GM12892 (cell line): Measurements from ENCODE around the gene LBR.

Experiments used
- DNase-seq: peaks from one replicate; pipeline ENCODE4 v3.0.0; 2011; ENCODE audit not compliant: insufficient read length
- FAIRE-seq: peaks from 2 replicates; lab custom pipeline; 2011; peaks lifted over from hg19 to GRCh38; lab: Jason Lieb, UNC
- POLR2A ChIP-seq: IDR thresholded peaks from 2 replicates; pipeline ENCODE4 v1.6.1; 2011; ENCODE audit warnings: low read depth, low read length, control low read depth
- POLR2AphosphoS5 ChIP-seq: IDR thresholded peaks from 2 replicates; pipeline ENCODE4 v1.6.1; 2011; ENCODE audit warnings: low read depth, low read length, control low read depth
- TAF1 ChIP-seq: IDR thresholded peaks from 2 replicates; pipeline ENCODE4 v1.6.1; 2011; ENCODE audit warnings: low read depth, mild to moderate bottlenecking, control low read depth, low read length, borderline replicate concordance

LBR gene

GRCh38 chr1:225461533-225462428, 33.9 kb upstream of the LBR start:
- DNase-seq (no peak), FAIRE-seq (no peak)

GRCh38 chr1:225460737-225461532, 33.1 kb upstream of the LBR start:
- FAIRE-seq = no peak
- TF ChIP-seq POLR2A (no peak), POLR2AphosphoS5 (no peak), TAF1 (no peak)

More at GRCh38 chr1:225461533-225462428, 33.9 kb upstream of the LBR start:
- no peak for TF ChIP-seq TAF1
- no peak for TF ChIP-seq POLR2A

GRCh38 chr1:225460021-225460736, 32.3 kb upstream of the LBR start:
- TF ChIP-seq POLR2A (no peak), POLR2AphosphoS5 (no peak), TAF1 (no peak)
- DNase-seq (no peak), FAIRE-seq (no peak)

More at GRCh38 chr1:225460737-225461532, 33.1 kb upstream of the LBR start:
- DNase-seq = no peak

- DNase-seq = no peak
- TF ChIP-seq TAF1 (no peak), POLR2AphosphoS5 (no peak), POLR2A (no peak)
- no peak for FAIRE-seq
These were observed 30.4 kb upstream of the LBR start for GRCh38 chr1:225458222-225458631.

GRCh38 chr1:225454733-225455132, 26.9 kb upstream of the LBR start:
- FAIRE-seq = no peak
- DNase-seq = no peak
- no peak for TF ChIP-seq POLR2AphosphoS5
- no peak for TF ChIP-seq TAF1
- TF ChIP-seq POLR2A = no peak

GRCh38 chr1:225453797-225454648, 26.2 kb upstream of the LBR start:
- DNase-seq = no peak
- no peak for TF ChIP-seq TAF1
- TF ChIP-seq POLR2AphosphoS5 = no peak
- no peak for TF ChIP-seq POLR2A
- FAIRE-seq = no peak

- FAIRE-seq = no peak
- TF ChIP-seq TAF1 (no peak), POLR2A (no peak), POLR2AphosphoS5 (no peak)
- DNase-seq = no peak
These were observed 24.1 kb upstream of the LBR start for GRCh38 chr1:225451840-225452515.

- no peak for FAIRE-seq
- no peak for DNase-seq
- TF ChIP-seq TAF1 (no peak), POLR2AphosphoS5 (no peak), POLR2A (no peak)
These were observed 23.5 kb upstream of the LBR start for GRCh38 chr1:225451340-225451739.

GRCh38 chr1:225450491-225451191, 22.8 kb upstream of the LBR start:
- DNase-seq = no peak
- TF ChIP-seq POLR2AphosphoS5 = no peak
- TF ChIP-seq POLR2A = no peak
- TF ChIP-seq TAF1 = no peak
- no peak for FAIRE-seq

GRCh38 chr1:225449774-225450173, 21.9 kb upstream of the LBR start:
- no peak for FAIRE-seq
- TF ChIP-seq POLR2A (no peak), TAF1 (no peak), POLR2AphosphoS5 (no peak)
- no peak for DNase-seq
